D341Med (cell line): Measurements from ENCODE around the gene ATP4A.

Experiments used
- DNase-seq: peaks from one replicate; pipeline ENCODE4 v3.0.0; 2012; ENCODE audit warnings: low spot score

Gene ATP4A

GRCh38 chr19:35549174-35549788 lies 14.2 kb downstream of the ATP4A start:
- DNase-seq, result peak; percentile 78

- DNase-seq, result no peak
Measured at GRCh38 chr19:35546532-35546931, 16.9 kb downstream of the ATP4A start.

GRCh38 chr19:35545855-35546381 lies 17.5 kb downstream of the ATP4A start:
- DNase-seq, result peak; percentile 65

- peak; percentile 99 for DNase-seq
Measured at GRCh38 chr19:35545001-35545854, 18.2 kb downstream of the ATP4A start, which contains the start of gene TMEM147. TSS of gene TMEM147 (plus strand) at chr19:35545626. CDS start at chr19:35545740, 114 bp downstream.

- no peak for DNase-seq
Measured at GRCh38 chr19:35544110-35544802, 19.2 kb downstream of the ATP4A start.

GRCh38 chr19:35543280-35544109 lies 20.0 kb downstream of the ATP4A start:
- DNase-seq, result no peak

- DNase-seq, result no peak
Measured at GRCh38 chr19:35542209-35542608, 21.2 kb downstream of the ATP4A start.

GRCh38 chr19:35540356-35540927 lies 23.0 kb downstream of the ATP4A start:
- DNase-seq, result no peak

GRCh38 chr19:35539850-35540249 lies 23.6 kb downstream of the ATP4A start:
- no peak for DNase-seq

- DNase-seq, result no peak
Measured at GRCh38 chr19:35539314-35539713, 24.1 kb downstream of the ATP4A start.

- no peak for DNase-seq
Measured at GRCh38 chr19:35534803-35535480, 28.5 kb downstream of the ATP4A start.

- DNase-seq, result no peak
Measured at GRCh38 chr19:35533822-35534392, 29.6 kb downstream of the ATP4A start.

- no peak for DNase-seq
Measured at GRCh38 chr19:35533201-35533821, 30.1 kb downstream of the ATP4A start, which contains the start of gene GAPDHS. TSS of gene GAPDHS (plus strand) at chr19:35533456. CDS start at chr19:35533528, 72 bp downstream.

GRCh38 chr19:35531291-35531690 lies 32.2 kb downstream of the ATP4A start:
- no peak for DNase-seq

- DNase-seq, result no peak
Measured at GRCh38 chr19:35529241-35530218, 33.9 kb downstream of the ATP4A start.

- no peak for DNase-seq
Measured at GRCh38 chr19:35528218-35529038, 35.0 kb downstream of the ATP4A start, which contains the start of gene SBSN. TSS of gene SBSN (minus strand) at chr19:35528311. CDS start at chr19:35528281, 30 bp downstream.

GRCh38 chr19:35525873-35526272 lies 37.6 kb downstream of the ATP4A start:
- no peak for DNase-seq
